ENCODE data around the gene RUBCN.
"Not testable (repeated sequence)": the region's sequence is repeated elsewhere in the genome, so short reads cannot be mapped to it uniquely, and the experiment has no call there.

Gene RUBCN

DNA sequence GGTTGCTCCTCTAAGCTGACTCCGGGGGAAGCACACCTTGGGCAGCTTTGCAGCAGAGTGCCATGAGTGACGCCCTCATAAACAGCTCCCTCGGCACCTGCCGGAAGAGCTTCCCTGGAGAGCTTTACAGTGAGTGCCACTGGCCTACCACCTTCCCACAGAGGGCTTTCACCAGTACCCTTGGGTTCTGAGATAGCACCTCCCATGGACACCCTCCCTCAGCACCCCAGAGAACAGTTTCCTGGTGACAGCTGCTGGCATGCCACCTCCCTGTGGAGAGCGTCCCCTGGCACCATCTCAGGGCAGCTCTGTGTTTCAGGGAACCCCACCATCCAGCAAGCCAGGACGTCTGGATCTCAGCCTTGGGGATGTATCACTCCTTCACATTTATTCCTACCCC is 49.1 kb downstream of the RUBCN start:
- H3K4me3 Mint-ChIP-seq = no peak overlapping the region
- no peaks in the 10 kb centered on the region for H3K4me1 Mint-ChIP-seq
- no peaks in the 10 kb centered on the region for H3K27me3 Mint-ChIP-seq
- no peaks in the 10 kb centered on the region for H3K9me3 Mint-ChIP-seq
- CTCF ChIA-PET = no interaction called here
- no peak for DNase-seq
- no peak overlapping the region for H3K27ac Mint-ChIP-seq
- peaks cover 39% of the 10 kb centered on the region for H3K36me3 Mint-ChIP-seq

- no peak overlapping the region for H3K4me3 Mint-ChIP-seq
- DNase-seq = no peak
- peaks cover 39% of the 10 kb centered on the region for H3K36me3 Mint-ChIP-seq
- CTCF ChIA-PET = no interaction called here
- no peak overlapping the region for H3K27ac Mint-ChIP-seq
- no peaks in the 10 kb centered on the region for H3K9me3 Mint-ChIP-seq
- H3K4me1 Mint-ChIP-seq = no peaks in the 10 kb centered on the region
- H3K27me3 Mint-ChIP-seq = no peaks in the 10 kb centered on the region
Measured at GRCh38 chr3:197686899-197687298, 49.8 kb downstream of the RUBCN start.

DNA sequence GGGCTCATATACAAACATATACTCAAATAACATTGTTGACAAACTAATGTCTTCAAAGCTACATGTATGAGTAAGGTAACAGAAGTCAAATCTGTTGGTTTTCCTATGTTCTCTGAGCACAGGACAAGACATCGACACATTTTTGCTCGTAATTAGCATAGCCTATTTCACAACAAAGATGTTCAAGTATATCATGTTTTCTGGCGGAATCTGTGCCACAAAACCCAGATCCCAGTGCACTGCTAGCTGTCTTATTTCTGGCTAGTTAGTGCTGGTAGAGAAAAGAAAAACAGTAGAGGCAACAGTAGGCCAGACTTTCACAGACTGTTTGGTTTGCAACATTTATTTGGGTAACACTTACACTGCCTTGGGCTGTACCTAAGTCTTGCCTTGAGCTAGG is 51.2 kb downstream of the RUBCN start:
- DNase-seq = no peak
- CTCF ChIA-PET = interaction anchor here (0.7 kb wide), 1 partner anchor 10 kb away, joined by 3 read pairs; no protein-coding TSS in a partner anchor
- Mint-ChIP-seq H3K4me3 (no peak overlapping the region), H3K4me1 (no peaks in the 10 kb centered on the region), H3K27me3 (no peaks in the 10 kb centered on the region), H3K36me3 (peaks cover 39% of the 10 kb centered on the region), H3K27ac (no peak overlapping the region), H3K9me3 (no peaks in the 10 kb centered on the region)

DNA sequence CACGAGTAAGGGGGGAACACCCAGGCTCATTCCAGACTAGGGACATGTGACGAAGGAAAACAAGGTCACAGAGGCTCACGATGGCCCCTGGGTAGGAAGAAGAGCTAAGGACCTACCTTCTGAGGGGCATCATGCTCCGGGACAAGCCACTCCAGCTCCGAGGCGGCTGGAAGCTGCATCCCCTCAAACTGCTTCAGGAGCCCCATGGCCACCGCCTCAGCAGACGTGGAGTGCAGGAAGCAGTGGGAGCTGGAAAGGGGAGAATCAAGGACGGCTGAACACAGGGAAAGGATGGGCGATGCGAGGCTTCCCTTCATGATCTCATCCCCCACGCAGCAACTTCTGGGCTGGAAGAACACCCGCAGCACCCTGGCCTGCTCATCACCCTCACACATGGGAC is 53.5 kb downstream of the RUBCN start:
- Mint-ChIP-seq H3K36me3 (peaks cover 42% of the 10 kb centered on the region), H3K4me1 (no peaks in the 10 kb centered on the region), H3K4me3 (no peak overlapping the region), H3K27ac (no peak overlapping the region), H3K9me3 (peaks cover 6% of the 10 kb centered on the region), H3K27me3 (no peaks in the 10 kb centered on the region)
- CTCF ChIA-PET = no interaction called here
- no peak for DNase-seq

- H3K4me3 Mint-ChIP-seq = no peak overlapping the region
- peaks cover 46% of the 10 kb centered on the region for H3K36me3 Mint-ChIP-seq
- H3K4me1 Mint-ChIP-seq = no peaks in the 10 kb centered on the region
- no peak overlapping the region for H3K27ac Mint-ChIP-seq
- H3K27me3 Mint-ChIP-seq = no peaks in the 10 kb centered on the region
- CTCF ChIA-PET = interaction anchor here (1.8 kb wide), 1 partner anchor 84 kb away, joined by 5 read pairs; no protein-coding TSS in a partner anchor
- no peak for DNase-seq
- H3K9me3 Mint-ChIP-seq = peaks cover 9% of the 10 kb centered on the region
Measured at GRCh38 chr3:197682713-197683112, 54.0 kb downstream of the RUBCN start.

GRCh38 chr3:197680955-197681521 is 55.7 kb downstream of the RUBCN start:
- H3K27ac Mint-ChIP-seq = no peak overlapping the region
- no peak overlapping the region for H3K4me3 Mint-ChIP-seq
- H3K27me3 Mint-ChIP-seq = no peaks in the 10 kb centered on the region
- H3K36me3 Mint-ChIP-seq = peaks cover 51% of the 10 kb centered on the region
- DNase-seq = no peak
- H3K4me1 Mint-ChIP-seq = no peaks in the 10 kb centered on the region
- CTCF ChIA-PET = interaction anchor here (1.8 kb wide), 1 partner anchor 82 kb away, joined by 5 read pairs; no protein-coding TSS in a partner anchor
- H3K9me3 Mint-ChIP-seq = peaks cover 9% of the 10 kb centered on the region

GRCh38 chr3:197675951-197676350 is 60.8 kb downstream of the RUBCN start:
- DNase-seq = no peak
- CTCF ChIA-PET = interaction anchor here (0.6 kb wide), 1 partner anchor 1148 kb away, joined by 3 read pairs; no protein-coding TSS in a partner anchor
- Mint-ChIP-seq H3K4me1 (no peaks in the 10 kb centered on the region), H3K27me3 (no peaks in the 10 kb centered on the region), H3K9me3 (peaks cover 9% of the 10 kb centered on the region), H3K4me3 (no peak overlapping the region), H3K36me3 (peaks cover 45% of the 10 kb centered on the region), H3K27ac (no peak overlapping the region)

DNA sequence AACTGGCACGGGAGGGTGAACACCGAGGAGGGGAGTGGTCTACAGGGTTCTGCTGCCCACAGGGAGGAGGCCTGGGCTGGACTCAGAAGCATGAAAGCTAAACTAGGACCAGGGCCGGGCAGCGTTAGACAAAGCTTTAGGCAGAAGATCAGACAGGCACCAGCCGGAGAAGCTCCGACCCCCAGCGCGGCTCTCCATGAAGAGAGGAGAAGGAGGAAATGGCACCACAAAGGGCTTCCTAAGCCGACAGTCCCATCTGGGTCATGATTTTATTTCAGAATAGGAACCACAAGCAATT is 61.2 kb downstream of the RUBCN start:
- Mint-ChIP-seq H3K36me3 (peaks cover 41% of the 10 kb centered on the region), H3K27ac (peak overlapping the region; percentile 15)
- CTCF ChIA-PET = interaction anchor here (0.6 kb wide), 1 partner anchor 1147 kb away, joined by 3 read pairs; no protein-coding TSS in a partner anchor

GRCh38 chr3:197674741-197675562 is 61.8 kb downstream of the RUBCN start:
- DNase-seq = no peak
- no peak overlapping the region for H3K4me3 Mint-ChIP-seq
- no peaks in the 10 kb centered on the region for H3K4me1 Mint-ChIP-seq
- peaks cover 38% of the 10 kb centered on the region for H3K36me3 Mint-ChIP-seq
- no peaks in the 10 kb centered on the region for H3K27me3 Mint-ChIP-seq
- peak overlapping the region; percentile 15 for H3K27ac Mint-ChIP-seq
- CTCF ChIA-PET = no interaction called here
- peaks cover 7% of the 10 kb centered on the region for H3K9me3 Mint-ChIP-seq

More for the DNA sequence above, 61.2 kb downstream of the RUBCN start:
- Mint-ChIP-seq H3K27me3 (no peaks in the 10 kb centered on the region), H3K4me1 (no peaks in the 10 kb centered on the region), H3K4me3 (no peak overlapping the region), H3K9me3 (peaks cover 9% of the 10 kb centered on the region)
- DNase-seq = no peak

- H3K4me1 Mint-ChIP-seq = no peaks in the 10 kb centered on the region
- no peak for DNase-seq
- peaks cover 29% of the 10 kb centered on the region for H3K36me3 Mint-ChIP-seq
- CTCF ChIA-PET = interaction anchor here (1.2 kb wide), 1 partner anchor 80 kb away, joined by 3 read pairs; no protein-coding TSS in a partner anchor
- no peaks in the 10 kb centered on the region for H3K27me3 Mint-ChIP-seq
- no peak overlapping the region for H3K4me3 Mint-ChIP-seq
- H3K9me3 Mint-ChIP-seq = peaks cover 3% of the 10 kb centered on the region
- H3K27ac Mint-ChIP-seq = no peak overlapping the region
Measured at GRCh38 chr3:197673170-197673569, 63.5 kb downstream of the RUBCN start.

DNA sequence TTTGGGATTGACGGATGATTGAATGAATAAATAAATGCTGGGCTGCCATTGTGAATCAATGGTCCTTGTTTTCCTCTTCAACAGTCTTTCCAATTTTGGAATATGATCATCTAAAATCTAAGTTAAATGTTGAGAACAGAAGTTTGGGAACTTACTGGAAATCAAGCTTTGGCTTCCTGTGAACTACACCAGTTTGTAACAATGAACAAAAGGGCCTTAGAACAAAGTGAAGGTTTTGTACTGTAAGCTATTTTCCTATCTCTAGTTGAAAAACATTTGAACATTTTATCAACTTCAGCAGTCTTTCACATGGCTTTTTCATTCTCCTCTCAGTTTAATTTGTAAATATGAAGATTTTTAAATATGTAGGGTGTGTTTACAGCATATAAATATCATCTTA is 66.3 kb downstream of the RUBCN start:
- no peaks in the 10 kb centered on the region for H3K9me3 Mint-ChIP-seq
- H3K36me3 Mint-ChIP-seq = peaks cover 16% of the 10 kb centered on the region
- H3K27me3 Mint-ChIP-seq = peaks cover 8% of the 10 kb centered on the region
- DNase-seq = no peak
- H3K27ac Mint-ChIP-seq = no peak overlapping the region
- CTCF ChIA-PET = interaction anchor here (0.6 to 2.2 kb wide), 3 partner anchors 72 to 416 kb away, joined by 3 to 11 read pairs (median 4); no protein-coding TSS in a partner anchor
- H3K4me3 Mint-ChIP-seq = no peak overlapping the region
- H3K4me1 Mint-ChIP-seq = no peaks in the 10 kb centered on the region

- no peak for DNase-seq
- H3K4me3 Mint-ChIP-seq = no peak overlapping the region
- H3K27me3 Mint-ChIP-seq = peaks cover 8% of the 10 kb centered on the region
- H3K9me3 Mint-ChIP-seq = no peaks in the 10 kb centered on the region
- CTCF ChIA-PET = no interaction called here
- H3K4me1 Mint-ChIP-seq = peaks cover 4% of the 10 kb centered on the region
- H3K27ac Mint-ChIP-seq = no peak overlapping the region
- H3K36me3 Mint-ChIP-seq = no peaks in the 10 kb centered on the region
Measured at GRCh38 chr3:197667968-197668367, 68.7 kb downstream of the RUBCN start.

GRCh38 chr3:197667293-197667692 is 69.4 kb downstream of the RUBCN start:
- H3K4me3 Mint-ChIP-seq, H3K4me1 Mint-ChIP-seq, H3K9me3 Mint-ChIP-seq, H3K27me3 Mint-ChIP-seq, H3K36me3 Mint-ChIP-seq, CTCF ChIA-PET, DNase-seq, H3K27ac Mint-ChIP-seq: not testable (repeated sequence)

DNA sequence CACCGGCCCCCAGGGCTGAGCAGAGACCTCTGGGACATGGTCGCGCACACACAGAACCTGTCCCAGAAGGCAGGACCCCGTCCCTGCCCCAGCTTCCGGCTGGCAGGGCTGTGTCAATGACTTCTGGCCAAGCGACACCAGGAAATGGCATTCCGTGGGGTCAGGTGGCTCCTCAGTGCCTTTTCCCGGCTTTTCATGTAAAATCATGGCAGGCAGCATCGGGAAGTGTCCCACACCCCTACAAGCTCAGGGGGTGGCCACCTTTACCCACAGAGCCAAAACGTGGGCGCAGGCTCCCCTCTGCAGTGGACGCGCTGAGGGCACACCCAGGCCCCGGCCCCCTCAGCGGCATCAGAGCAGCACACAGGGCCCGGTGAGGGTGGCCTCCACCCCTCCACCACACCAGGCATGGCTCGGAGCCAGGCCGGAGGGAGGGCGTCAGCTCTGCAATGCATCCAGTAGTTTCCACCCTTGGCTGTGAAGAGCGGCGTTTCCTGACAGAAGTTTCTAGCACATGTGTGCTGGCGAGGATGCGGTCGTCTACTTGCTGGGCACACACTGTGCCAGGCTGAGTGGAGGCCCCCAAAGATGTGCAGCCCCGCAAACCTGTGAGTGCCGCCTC is 70.4 kb downstream of the RUBCN start:
- CTCF ChIA-PET, H3K4me3 Mint-ChIP-seq, H3K27ac Mint-ChIP-seq, H3K4me1 Mint-ChIP-seq, DNase-seq, H3K36me3 Mint-ChIP-seq, H3K9me3 Mint-ChIP-seq: not testable (repeated sequence)
- peaks cover 14% of the 10 kb centered on the region for H3K27me3 Mint-ChIP-seq

DNA sequence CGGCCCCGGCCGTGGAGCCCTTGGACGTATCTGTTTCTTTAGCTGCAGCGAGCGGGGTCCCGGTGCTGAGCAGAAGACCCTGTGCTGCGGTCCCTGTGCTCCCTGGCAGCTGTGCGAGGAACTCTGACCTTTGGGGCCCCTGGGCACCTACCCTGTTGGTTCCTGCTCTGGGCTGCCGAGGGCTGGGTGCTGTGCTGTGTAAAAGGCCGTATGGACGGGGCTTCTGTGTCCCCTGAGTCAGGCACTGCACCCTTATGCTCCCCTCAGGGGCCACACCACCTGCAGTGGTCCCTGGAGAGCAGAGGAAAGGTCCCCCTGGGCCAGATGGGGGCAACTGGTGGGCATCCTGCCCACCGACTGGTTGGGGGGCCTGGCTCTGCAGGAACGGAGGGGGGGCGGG is 71.2 kb downstream of the RUBCN start:
- H3K27ac Mint-ChIP-seq, DNase-seq, H3K36me3 Mint-ChIP-seq, H3K9me3 Mint-ChIP-seq, H3K4me3 Mint-ChIP-seq, H3K4me1 Mint-ChIP-seq, CTCF ChIA-PET: not testable (repeated sequence)
- peaks cover 14% of the 10 kb centered on the region for H3K27me3 Mint-ChIP-seq

Data from activated naive CD4-positive, alpha-beta T cell treated with anti-CD3 and anti-CD28 coated beads, Interleukin-2, amount 10 ng/mL, durations not matched to agents 7 days and 5 days (primary cell).